MCF 10A (cell line): ENCODE measurements around the gene GHRH. TPM values are rescaled to one million over a fixed set of nuclear protein-coding genes. Genes with fewer than 3 reads are reported as not detected.

Experiments
- BruUV-seq: library from RNA; stranded (reverse); fragments of 400-500 nt; replicated peaks from 2 replicates; lab custom pipeline; 2021; lab: Mats Ljungman, UMichigan
- CTCF ChIA-PET: fragments of 300-600 bp; sonication (Branson Sonifier 250); formaldehyde crosslinking; extraction: SDS; loops from one replicate; lab custom pipeline; 2021; ENCODE audit warnings: antibody characterized with exemption, inconsistent platforms; lab: Yijun Ruan, JAX
- POLR2A ChIA-PET: fragments of 300-600, 350-650 bp; sonication (Branson Sonifier 250); formaldehyde crosslinking; extraction: SDS; loops from one replicate; lab custom pipeline; 2020; ENCODE audit warnings: antibody characterized with exemption, inconsistent platforms; lab: Yijun Ruan, JAX
- DNase-seq: peaks from one replicate; pipeline ENCODE4 v3.0.0-alpha.2; 2018; ENCODE audit not compliant: unreplicated experiment
- H3K27ac Mint-ChIP-seq: one replicate; pipeline ENCODE4 v1.8.0; 2022; ENCODE audit warnings: mild to moderate bottlenecking, low read depth, mixed read lengths; ENCODE audit not compliant: unreplicated experiment
- H3K27me3 Mint-ChIP-seq: one replicate; pipeline ENCODE4 v1.8.0; 2022; ENCODE audit warnings: mixed read lengths; ENCODE audit not compliant: insufficient read depth, unreplicated experiment
- H3K36me3 Mint-ChIP-seq: one replicate; pipeline ENCODE4 v1.8.0; 2022; ENCODE audit warnings: mild to moderate bottlenecking, moderate library complexity, mixed read lengths; ENCODE audit not compliant: insufficient read depth, unreplicated experiment
- H3K4me1 Mint-ChIP-seq: one replicate; pipeline ENCODE4 v1.8.0; 2022; ENCODE audit warnings: mixed read lengths; ENCODE audit not compliant: insufficient read depth, unreplicated experiment
- H3K4me3 Mint-ChIP-seq: one replicate; pipeline ENCODE4 v1.8.0; 2022; ENCODE audit warnings: mild to moderate bottlenecking, moderate library complexity, mixed read lengths; ENCODE audit not compliant: unreplicated experiment
- H3K9me3 Mint-ChIP-seq: one replicate; pipeline ENCODE4 v1.8.0; 2022; ENCODE audit warnings: mixed read lengths; ENCODE audit not compliant: unreplicated experiment
- CTCF ChIP-seq: fragments of 200-600 bp; IDR thresholded peaks from one replicate; pipeline ENCODE4 v1.8.0; 2022; ENCODE audit warnings: antibody characterized with exemption, mild to moderate bottlenecking; ENCODE audit not compliant: unreplicated experiment
- intact Hi-C: fragments of 100-400 bp; cut with micrococcal nuclease; formaldehyde crosslinking; loops from 2 replicates; pipeline ENCODE4 v1.14.1; 2022
- total RNA-seq: library from RNA; stranded (reverse); gene quantifications from 2 replicates; pipeline ENCODE4 v1.2.3, GENCODE V29; 2022

The GHRH gene
- total RNA-seq, 1 experiment from 2014 or later: not detected

- BruUV-seq: no TSS peak
- H3K36me3 Mint-ChIP-seq: no peaks in the 10 kb centered on the region
- TF ChIP-seq CTCF: no peak
- CTCF ChIA-PET: interaction anchor here (0.7 to 2.8 kb wide), 3 partner anchors 10 to 125 kb away, joined by 3 to 16 read pairs (median 4); no protein-coding TSS in a partner anchor
- no peaks in the 10 kb centered on the region for H3K4me1 Mint-ChIP-seq
- POLR2A ChIA-PET: interaction anchor here (0.7 kb wide), 1 partner anchor 264 kb away, joined by 3 read pairs; no protein-coding TSS in a partner anchor
- DNase-seq: no peak
- H3K4me3 Mint-ChIP-seq: no peak overlapping the region
- H3K9me3 Mint-ChIP-seq: no peaks in the 10 kb centered on the region
- intact Hi-C loops: no loop called here
- no peak overlapping the region for H3K27ac Mint-ChIP-seq
- H3K27me3 Mint-ChIP-seq: peaks cover 54% of the 10 kb centered on the region
Observed at GRCh38 chr20:37259865-37260264, 1.7 kb downstream of the GHRH start.

- no TSS peak for BruUV-seq
- Mint-ChIP-seq H3K27ac (no peak overlapping the region), H3K4me3 (no peak overlapping the region)
Observed at GRCh38 chr20:37259031-37259430, 2.6 kb downstream of the GHRH start.

GRCh38 chr20:37257988-37258387 is 3.6 kb downstream of the GHRH start:
- no peaks in the 10 kb centered on the region for H3K4me1 Mint-ChIP-seq
- no peak overlapping the region for H3K27ac Mint-ChIP-seq
- intact Hi-C loops: no loop called here
- no peak for DNase-seq
- no peak overlapping the region for H3K4me3 Mint-ChIP-seq
- H3K27me3 Mint-ChIP-seq: peaks cover 66% of the 10 kb centered on the region
- no peaks in the 10 kb centered on the region for H3K9me3 Mint-ChIP-seq
- ChIA-PET CTCF (no interaction called here), POLR2A (no interaction called here)
- TF ChIP-seq CTCF: no peak
- BruUV-seq: no TSS peak
- no peaks in the 10 kb centered on the region for H3K36me3 Mint-ChIP-seq

More at GRCh38 chr20:37259031-37259430, 2.6 kb downstream of the GHRH start:
- no peaks in the 10 kb centered on the region for H3K36me3 Mint-ChIP-seq
- peaks cover 61% of the 10 kb centered on the region for H3K27me3 Mint-ChIP-seq
- no peak for TF ChIP-seq CTCF
- intact Hi-C loops: no loop called here
- no peak for DNase-seq
- ChIA-PET CTCF (interaction anchor here (0.7 to 2.8 kb wide), 2 partner anchors 11 to 61 kb away, joined by 3 to 16 read pairs; no protein-coding TSS in a partner anchor), POLR2A (interaction anchor here (0.7 kb wide), 1 partner anchor 264 kb away, joined by 3 read pairs; no protein-coding TSS in a partner anchor)
- H3K4me1 Mint-ChIP-seq: no peaks in the 10 kb centered on the region
- no peaks in the 10 kb centered on the region for H3K9me3 Mint-ChIP-seq

- no TSS peak for BruUV-seq
- H3K36me3 Mint-ChIP-seq: no peaks in the 10 kb centered on the region
- no peak overlapping the region for H3K27ac Mint-ChIP-seq
- peaks cover 61% of the 10 kb centered on the region for H3K27me3 Mint-ChIP-seq
- intact Hi-C loops: no loop called here
- ChIA-PET CTCF (no interaction called here), POLR2A (no interaction called here)
- no peak overlapping the region for H3K4me3 Mint-ChIP-seq
- DNase-seq: no peak
- no peaks in the 10 kb centered on the region for H3K4me1 Mint-ChIP-seq
- no peaks in the 10 kb centered on the region for H3K9me3 Mint-ChIP-seq
- TF ChIP-seq CTCF: no peak
Observed at GRCh38 chr20:37257530-37257929, 4.1 kb downstream of the GHRH start.
